H1 (cell line): Measurements from ENCODE around the gene ANKH. TPM values are rescaled to one million over a fixed set of nuclear protein-coding genes. Genes with fewer than 3 reads are reported as not detected.

Source experiments
- CTCF ChIA-PET: fragments of 300-600 bp; sonication (Branson Sonifier 250); formaldehyde crosslinking; loops from one replicate; lab custom pipeline; 2021; ENCODE audit not compliant: partially characterized antibody; lab: Charles Lee
- POLR2A ChIA-PET: fragments of 300-600 bp; sonication (Branson Sonifier 250); formaldehyde crosslinking; loops from one replicate; lab custom pipeline; 2021; ENCODE audit warnings: inconsistent platforms; ENCODE audit not compliant: partially characterized antibody; lab: Charles Lee
- DNase-seq, 2 experiments: peaks; one replicate each; pipeline versions ENCODE4 v3.0.0 to v3.0.0-alpha.2; 2010 to 2022; ENCODE audit warnings: low spot score in 2 of 2, low read depth in 1 of 2, mixed read lengths in 1 of 2
- FAIRE-seq: peaks from 2 replicates; lab custom pipeline; 2011; peaks lifted over from hg19 to GRCh38; lab: Jason Lieb, UNC
- H2AFZ ChIP-seq: 2 replicates; pipeline ENCODE4 v1.8.1; 2012; ENCODE audit warnings: low read length, inconsistent platforms
- H2AK5ac ChIP-seq: 2 replicates; pipeline ENCODE4 v1.6.1; 2013; ENCODE audit warnings: low read depth, low read length
- H2BK120ac ChIP-seq: replicated peaks from 2 replicates; pipeline ENCODE3; 2013; ENCODE audit warnings: low read depth, low read length, inconsistent platforms
- H2BK12ac ChIP-seq: 2 replicates; pipeline ENCODE4 v1.6.1; 2013; ENCODE audit warnings: low read depth, low read length
- H2BK15ac ChIP-seq: 2 replicates; pipeline ENCODE4 v1.6.1; 2013; ENCODE audit warnings: low read length
- H2BK20ac ChIP-seq: 2 replicates; pipeline ENCODE4 v1.6.1; 2013; ENCODE audit warnings: low read length
- H2BK5ac ChIP-seq: 2 replicates; pipeline ENCODE4 v1.6.1; 2013; ENCODE audit warnings: low read depth, low read length
- H3K14ac ChIP-seq: 2 replicates; pipeline ENCODE4 v1.6.1; 2013; ENCODE audit warnings: inconsistent platforms; ENCODE audit not compliant: insufficient read length
- H3K18ac ChIP-seq: 2 replicates; pipeline ENCODE4 v1.6.1; 2013; ENCODE audit warnings: low read length; ENCODE audit errors: extremely low read depth
- H3K23ac ChIP-seq: 2 replicates; pipeline ENCODE4 v1.6.1; 2013; ENCODE audit warnings: inconsistent platforms; ENCODE audit not compliant: insufficient read length
- H3K23me2 ChIP-seq: 2 replicates; pipeline ENCODE4 v1.6.1; 2013; ENCODE audit warnings: low read depth, low read length
- H3K27ac ChIP-seq: 2 replicates; pipeline ENCODE4 v1.6.1; 2011; ENCODE audit warnings: low read depth, low read length, inconsistent platforms
- H3K27me3 ChIP-seq, 4 experiments: replicated peaks in 1 of 4; 1 replicate in 1 of 4; 2 replicates in 3 of 4; pipeline versions ENCODE4 v1.6.1 to v1.8.1; 2011 to 2013; ENCODE audit warnings: low read length in 3 of 4, mild to moderate bottlenecking in 3 of 4, inconsistent platforms in 2 of 4, mixed read lengths in 2 of 4, moderate library complexity in 1 of 4; ENCODE audit not compliant: control insufficient read depth in 3 of 4, insufficient read depth in 3 of 4; ENCODE audit errors: extremely low read depth in 1 of 4
- H3K36me3 ChIP-seq, 4 experiments: 2 replicates each; pipeline versions ENCODE4 v1.6.1 to v1.8.1; 2011 to 2013; ENCODE audit warnings: mild to moderate bottlenecking in 4 of 4, low read length in 3 of 4, moderate library complexity in 2 of 4, control low read depth in 1 of 4, inconsistent platforms in 1 of 4; ENCODE audit not compliant: insufficient read depth in 4 of 4, control insufficient read depth in 2 of 4
- H3K4ac ChIP-seq: replicated peaks from 2 replicates; pipeline ENCODE3; 2013; ENCODE audit warnings: low read length, low read depth, mixed read lengths, inconsistent platforms; ENCODE audit not compliant: insufficient read length
- H3K4me1 ChIP-seq, 4 experiments: replicated peaks in 1 of 4; 1 replicate in 1 of 4; 2 replicates in 3 of 4; pipeline versions ENCODE4 v1.6.1 to v1.8.1; 2011 to 2013; ENCODE audit warnings: low read length in 3 of 4, inconsistent platforms in 2 of 4, mixed read lengths in 1 of 4; ENCODE audit not compliant: insufficient read depth in 4 of 4, control insufficient read depth in 3 of 4
- H3K4me2 ChIP-seq, 2 experiments: 2 replicates each; pipeline versions ENCODE4 v1.6.1 to v1.8.1; 2011 to 2013; ENCODE audit warnings: low read depth in 2 of 2, low read length in 2 of 2, control low read depth in 1 of 2, inconsistent platforms in 1 of 2, mild to moderate bottlenecking in 1 of 2; ENCODE audit not compliant: insufficient read depth in 1 of 2
- H3K4me3 ChIP-seq, 4 experiments: fragments of 200-600, 300-600 bp in 1 of 4; sonication (generic), shearing (Covaris generic), sonication (Bioruptor Twin) in 1 of 4; 2 replicates each; pipeline versions ENCODE4 v1.5.1 to v1.8.1; 2011 to 2016; ENCODE audit warnings: low read length in 4 of 4, low read depth in 3 of 4, control low read depth in 2 of 4, inconsistent platforms in 2 of 4, mild to moderate bottlenecking in 2 of 4, mixed read lengths in 1 of 4, moderate library complexity in 1 of 4; ENCODE audit not compliant: insufficient read depth in 2 of 4; ENCODE audit errors: extremely low read depth in 1 of 4
- H3K56ac ChIP-seq: replicated peaks from 2 replicates; pipeline ENCODE3; 2013; ENCODE audit warnings: low read depth, mild to moderate bottlenecking, mixed read lengths, low read length, inconsistent platforms; ENCODE audit not compliant: insufficient read length
- H3K79me1 ChIP-seq: 2 replicates; pipeline ENCODE4 v1.6.1; 2013; ENCODE audit warnings: low read depth, low read length, control low read depth
- H3K79me2 ChIP-seq, 2 experiments: 2 replicates each; pipeline versions ENCODE4 v1.6.1 to v1.8.1; 2012 to 2013; ENCODE audit warnings: low read length in 2 of 2, mild to moderate bottlenecking in 2 of 2, inconsistent platforms in 1 of 2; ENCODE audit not compliant: insufficient read depth in 2 of 2, control insufficient read depth in 1 of 2
- H3K9ac ChIP-seq, 4 experiments: replicated peaks in 1 of 4; 1 replicate in 1 of 4; 2 replicates in 3 of 4; pipeline versions ENCODE4 v1.6.1 to v1.8.1; 2011 to 2013; ENCODE audit warnings: low read depth in 3 of 4, low read length in 3 of 4, control low read depth in 2 of 4, mild to moderate bottlenecking in 2 of 4, moderate library complexity in 2 of 4, inconsistent platforms in 1 of 4; ENCODE audit errors: extremely low read depth in 1 of 4
- H3K9me3 ChIP-seq, 2 experiments: 2 replicates each; pipeline versions ENCODE4 v1.6.1 to v1.8.1; 2012 to 2013; ENCODE audit warnings: mild to moderate bottlenecking in 2 of 2, moderate library complexity in 2 of 2, control low read depth in 1 of 2, inconsistent platforms in 1 of 2, low read depth in 1 of 2, low read length in 1 of 2, mixed read lengths in 1 of 2; ENCODE audit not compliant: insufficient read depth in 2 of 2
- H4K20me1 ChIP-seq, 2 experiments: replicated peaks in 1 of 2; 2 replicates each; pipeline versions ENCODE3 to v1.8.1; 2011 to 2013; ENCODE audit warnings: inconsistent platforms in 2 of 2, low read length in 2 of 2, mild to moderate bottlenecking in 1 of 2; ENCODE audit not compliant: insufficient read depth in 2 of 2, control insufficient read depth in 1 of 2
- H4K5ac ChIP-seq: 2 replicates; pipeline ENCODE4 v1.6.1; 2013; ENCODE audit warnings: low read length, low read depth, mixed read lengths, inconsistent platforms; ENCODE audit not compliant: insufficient read length
- H4K8ac ChIP-seq: 2 replicates; pipeline ENCODE4 v1.8.0; 2013; ENCODE audit warnings: mild to moderate bottlenecking, moderate library complexity, low read length, inconsistent platforms; ENCODE audit not compliant: insufficient read depth; ENCODE audit errors: extremely low read depth
- H4K91ac ChIP-seq: replicated peaks from 2 replicates; pipeline ENCODE3; 2013; ENCODE audit warnings: low read length, mixed read lengths, inconsistent platforms; ENCODE audit not compliant: insufficient read length
- ASH2L ChIP-seq: fragments of 200-600, 300-600 bp; sonication (generic); IDR thresholded peaks from one replicate; pipeline ENCODE4 v1.7.1; 2017; ENCODE audit warnings: low read length
- GABPA ChIP-seq: IDR thresholded peaks from 2 replicates; pipeline ENCODE4 v1.6.1; 2011; ENCODE audit warnings: mild to moderate bottlenecking, low read length, moderate library complexity, borderline replicate concordance; ENCODE audit not compliant: insufficient read depth
- WGBS, 2 experiments: shearing (Covaris generic) in 1 of 2; methylation state at CpG; one replicate each; pipeline versions ENCODE4 v1.1.6 to v1.1.7; 2013 to 2015; ENCODE audit warnings: low lambda C conversion rate in 2 of 2, mixed read lengths in 2 of 2, inconsistent platforms in 1 of 2, low coverage in 1 of 2, missing lambda C conversion rate in 1 of 2; ENCODE audit not compliant: insufficient replicate concordance in 2 of 2, insufficient coverage in 1 of 2, insufficient read length in 1 of 2; ENCODE audit errors: extremely low coverage in 1 of 2, missing lambda C conversion rate in 1 of 2; 5-methylcytosine and 5-hydroxymethylcytosine counted together
- polyA plus RNA-seq, 7 experiments: library from polyadenylated mRNA; depleted of rRNA in 3 of 7; stranded (reverse) in 5 of 7; unstranded in 2 of 7; fragments of >200 nt in 5 of 7; fragments of 200-250 nt in 2 of 7; gene quantifications; 1 replicate in 5 of 7; 2 replicates in 1 of 7; 4 replicates in 1 of 7; pipeline versions ENCODE4 v1.2.1 to v1.2.3, GENCODE V29; 2011 to 2013; ENCODE audit warnings: missing spikeins in 2 of 7, mixed read lengths in 2 of 7
- total RNA-seq: library from RNA; stranded (reverse); fragmentation: NEBNext Ultra II Directional; extraction: Animal tissue kit (Norgen Biotek cat#: 25700); gene quantifications from 2 replicates; pipeline ENCODE4 v1.2.1, GENCODE V29; 2021

ANKH gene
- total and polyA plus RNA-seq, 2 of the 8 experiments (the other 6 are each of a cell fraction or from before 2014, with no cell fraction given): 5.3 to 13.0 TPM

DNA sequence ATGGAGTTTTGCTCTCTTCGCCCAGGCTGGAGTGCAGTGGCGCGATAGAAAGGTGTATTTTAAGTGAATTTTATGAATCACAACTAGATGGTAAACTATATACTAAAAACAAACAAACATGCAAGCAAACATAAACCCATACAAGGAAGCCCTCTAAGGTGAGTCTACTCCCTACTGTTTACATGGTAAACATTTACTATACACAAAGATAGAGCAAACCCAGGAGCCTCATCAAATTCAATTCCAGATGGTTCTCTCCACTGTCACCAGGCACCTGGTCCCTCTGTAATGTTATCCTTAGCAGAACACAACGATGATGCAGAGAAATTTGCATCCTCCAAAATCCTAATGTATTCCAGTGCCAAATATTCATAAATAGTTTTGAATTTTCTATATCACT, 17.9 kb downstream of the ANKH start:
- no peak overlapping the region for H3K14ac ChIP-seq
- no peak overlapping the region for H3K18ac ChIP-seq
- no peak overlapping the region for H2BK15ac ChIP-seq
- H3K23ac ChIP-seq: no peak overlapping the region
- no peaks in the 10 kb centered on the region for H3K79me1 ChIP-seq
- WGBS, 2 experiments: 87% methylated on average over 4 of the region's 4 CpGs; no CpG with 5 or more reads in 1 of the 2 experiments
- no peak overlapping the region for H4K5ac ChIP-seq
- H3K27me3 ChIP-seq: no peaks in the 10 kb centered on the region
- no peak overlapping the region for H2AK5ac ChIP-seq
- no peaks in the 10 kb centered on the region for H3K36me3 ChIP-seq
- H3K79me2 ChIP-seq: no peaks in the 10 kb centered on the region
- H4K20me1 ChIP-seq: no peaks in the 10 kb centered on the region
- CTCF ChIA-PET: interaction anchor here (0.7 kb wide), 1 partner anchor 21 kb away, joined by 3 read pairs; no protein-coding TSS in a partner anchor
- DNase-seq (no peak), FAIRE-seq (no peak)
- no peaks in the 10 kb centered on the region for H3K23me2 ChIP-seq
- H3K9me3 ChIP-seq: no peaks in the 10 kb centered on the region
- no peak overlapping the region for H3K4ac ChIP-seq
- no peak overlapping the region for H3K27ac ChIP-seq
- H3K9ac ChIP-seq: no peak overlapping the region
- no peak overlapping the region for H2AFZ ChIP-seq
- no peak overlapping the region for H4K91ac ChIP-seq
- H3K56ac ChIP-seq: no peak overlapping the region
- no peak overlapping the region for H2BK5ac ChIP-seq
- POLR2A ChIA-PET: no interaction called here
- H2BK120ac ChIP-seq: no peak overlapping the region
- H2BK12ac ChIP-seq: no peak overlapping the region
- no peak overlapping the region for H3K4me3 ChIP-seq
- no peak overlapping the region for H3K4me2 ChIP-seq
- H4K8ac ChIP-seq: no peak overlapping the region
- TF ChIP-seq ASH2L (no peak), GABPA (no peak)
- H3K4me1 ChIP-seq: peaks cover 5 to 13% (median 12%) of the 10 kb centered on the region in 4 experiments
- H2BK20ac ChIP-seq: no peak overlapping the region
